ENCODE data around the gene DSCAM.

- TF ChIP-seq POLR2A (IDR thresholded peaks at IDR 0.05): no peak
- TF ChIP-seq, protein P1, sequence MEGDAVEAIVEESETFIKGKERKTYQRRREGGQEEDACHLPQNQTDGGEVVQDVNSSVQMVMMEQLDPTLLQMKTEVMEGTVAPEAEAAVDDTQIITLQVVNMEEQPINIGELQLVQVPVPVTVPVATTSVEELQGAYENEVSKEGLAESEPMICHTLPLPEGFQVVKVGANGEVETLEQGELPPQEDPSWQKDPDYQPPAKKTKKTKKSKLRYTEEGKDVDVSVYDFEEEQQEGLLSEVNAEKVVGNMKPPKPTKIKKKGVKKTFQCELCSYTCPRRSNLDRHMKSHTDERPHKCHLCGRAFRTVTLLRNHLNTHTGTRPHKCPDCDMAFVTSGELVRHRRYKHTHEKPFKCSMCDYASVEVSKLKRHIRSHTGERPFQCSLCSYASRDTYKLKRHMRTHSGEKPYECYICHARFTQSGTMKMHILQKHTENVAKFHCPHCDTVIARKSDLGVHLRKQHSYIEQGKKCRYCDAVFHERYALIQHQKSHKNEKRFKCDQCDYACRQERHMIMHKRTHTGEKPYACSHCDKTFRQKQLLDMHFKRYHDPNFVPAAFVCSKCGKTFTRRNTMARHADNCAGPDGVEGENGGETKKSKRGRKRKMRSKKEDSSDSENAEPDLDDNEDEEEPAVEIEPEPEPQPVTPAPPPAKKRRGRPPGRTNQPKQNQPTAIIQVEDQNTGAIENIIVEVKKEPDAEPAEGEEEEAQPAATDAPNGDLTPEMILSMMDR (IDR thresholded peaks at IDR 0.05): no peak
Measured at GRCh38 chr21:40208948-40209345, 638.0 kb downstream of the DSCAM start.
